Measurements from ENCODE around the gene COPA.

GRCh38 chr1:160332516-160332915, 10.5 kb downstream of the COPA start:
- TF ChIP-seq POLR2AphosphoS5 (IDR thresholded peaks at IDR 0.05; ENCODE audit: low read depth, low read length), result no peak
- TF ChIP-seq POLR2A (IDR thresholded peaks at IDR 0.05; ENCODE audit: low read depth, low read length), result no peak
- TF ChIP-seq TAF1 (IDR thresholded peaks at IDR 0.05; ENCODE audit: borderline replicate concordance, low read depth, low read length), result no peak
